K562 (cell line): ENCODE results near the gene PEX19. TPM values are rescaled to one million over a fixed set of nuclear protein-coding genes. Genes with fewer than 3 reads are reported as not detected.
A peak's percentile ranks its signal among the peaks of the same experiment; 100 is the strongest.

Experiments used
- HDAC8 ChIP-seq: fragments of 450-650 bp; IDR thresholded peaks from 2 replicates; pipeline ENCODE4 v1.6.1; 2016; ENCODE audit warnings: mild to moderate bottlenecking, missing genetic modification characterization, moderate library complexity, missing compliant biosample characterization
- HLTF ChIP-seq: fragments of 450-650 bp; IDR thresholded peaks from 2 replicates; pipeline ENCODE4 v1.6.1; 2016
- IFI16 ChIP-seq: fragments of 250-450 bp; sonication (Bioruptor Pico); IDR thresholded peaks from 2 replicates; pipeline ENCODE4 v2.1.2; 2022; ENCODE audit warnings: mild to moderate bottlenecking, inconsistent platforms
- LCOR ChIP-seq: sonication (generic); formaldehyde crosslinking; IDR thresholded peaks from 2 replicates; pipeline ENCODE4 v1.8.0; 2022; ENCODE audit warnings: mild to moderate bottlenecking, missing genetic modification reagents
- NELFE ChIP-seq: IDR thresholded peaks from 2 replicates; pipeline ENCODE4 v1.6.1; 2011; ENCODE audit warnings: mild to moderate bottlenecking; ENCODE audit not compliant: insufficient read depth, insufficient read length
- NFATC3 ChIP-seq: fragments of 450-650 bp; IDR thresholded peaks from 2 replicates; pipeline ENCODE4 v1.6.1; 2017; ENCODE audit warnings: mild to moderate bottlenecking
- RBM15 ChIP-seq: fragments of 200-400 bp; formaldehyde crosslinking; IDR thresholded peaks from 2 replicates; pipeline ENCODE4 v1.6.1; 2018; ENCODE audit warnings: mild to moderate bottlenecking, low read length, moderate library complexity; ENCODE audit not compliant: insufficient read depth
- SP1 ChIP-seq: sonication (generic); formaldehyde crosslinking; IDR thresholded peaks from 2 replicates; pipeline ENCODE4 v1.8.1; 2022; ENCODE audit warnings: mild to moderate bottlenecking, missing genetic modification reagents
- TEAD1 ChIP-seq, 2 experiments: fragments of 450-650 bp in 1 of 2; sonication (generic) in 1 of 2; formaldehyde crosslinking; IDR thresholded peaks; 2 replicates each; pipeline versions ENCODE4 v1.4.0 to v1.8.0; 2020 to 2022; ENCODE audit warnings: mild to moderate bottlenecking in 2 of 2, missing genetic modification reagents in 1 of 2
- TEAD4 ChIP-seq, 2 experiments: sonication (generic) in 1 of 2; formaldehyde crosslinking in 1 of 2; IDR thresholded peaks; 2 replicates each; pipeline versions ENCODE4 v1.6.1 to v1.8.0; 2012 to 2022; ENCODE audit warnings: borderline replicate concordance in 1 of 2, inconsistent platforms in 1 of 2, low read length in 1 of 2, mild to moderate bottlenecking in 1 of 2, missing genetic modification reagents in 1 of 2
- ZBED1 ChIP-seq: IDR thresholded peaks from 2 replicates; pipeline ENCODE4 v1.6.1; 2014
- ZBTB7A ChIP-seq: IDR thresholded peaks from 2 replicates; pipeline ENCODE4 v1.6.1; 2011; ENCODE audit warnings: low read depth, mild to moderate bottlenecking, low read length, moderate library complexity, borderline replicate concordance; ENCODE audit not compliant: control insufficient read depth
- ZFP91 ChIP-seq: sonication (generic); formaldehyde crosslinking; IDR thresholded peaks from 2 replicates; pipeline ENCODE4 v1.8.0; 2022; ENCODE audit warnings: mild to moderate bottlenecking, missing genetic modification reagents
- ZNF277 ChIP-seq: fragments of 250-450 bp; sonication (Bioruptor Pico); IDR thresholded peaks from 2 replicates; pipeline ENCODE4 v1.8.0; 2022; ENCODE audit warnings: inconsistent platforms, mild to moderate bottlenecking, moderate library complexity, borderline replicate concordance
- ZNF407 ChIP-seq: fragments of 450-650 bp; IDR thresholded peaks from 2 replicates; pipeline ENCODE4 v1.6.1; 2016; ENCODE audit warnings: low read depth
- ZNF507 ChIP-seq: conservative IDR thresholded peaks from 2 replicates; pipeline ENCODE4 v1.6.1; 2017; ENCODE audit warnings: missing genetic modification characterization, missing compliant biosample characterization
- ZNF785 ChIP-seq: fragments of 250-450 bp; sonication (Bioruptor Pico); IDR thresholded peaks from 2 replicates; pipeline ENCODE4 v1.4.0; 2020; ENCODE audit warnings: mild to moderate bottlenecking
- polyA plus RNA-seq, 8 experiments: library from polyadenylated mRNA; depleted of rRNA in 4 of 8; stranded (reverse) in 5 of 8; unstranded in 3 of 8; fragments of >200 nt; fragmentation: Nextera tagmentation in 2 of 8; fragmentation: Illumina TruSeq in 1 of 8; extraction: Ambion mirVana in 2 of 8; extraction: Trizol in 1 of 8; gene quantifications; 2 replicates each; pipeline versions ENCODE4 v1.2.1 to v1.2.3, GENCODE V29; 2011 to 2014; ENCODE audit warnings: inconsistent platforms in 1 of 8, missing spikeins in 1 of 8
- total RNA-seq, 7 experiments: library from RNA; depleted of rRNA in 6 of 7; stranded (reverse); fragments of >200 nt in 6 of 7; fragmentation: Illumina TruSeq in 2 of 7; extraction: Trizol in 2 of 7; gene quantifications; 2 replicates each; pipeline versions ENCODE4 v1.2.1 to v1.2.3, GENCODE V29; 2011 to 2021; ENCODE audit warnings: low replicate concordance in 1 of 7

PEX19 gene
- total and polyA plus RNA-seq, 9 of the 15 experiments (the other 6 are each of a cell fraction or from before 2014, with no cell fraction given): 32.5 to 103 (median 59.8) TPM

- TF ChIP-seq ZNF407 (peak; percentile 96), ZBTB7A (peak; percentile 81; the same call in 1 of the 2 replicates), ZNF277 (CRISPR knock-in tag) (no peak), LCOR (CRISPR knock-in tag) (peak; percentile 81), NELFE (no peak), SP1 (CRISPR knock-in tag) (peak; percentile 94), HLTF (no peak), RBM15 (no peak), ZBED1 (no peak), IFI16 (CRISPR knock-in tag) (no peak), ZFP91 (CRISPR knock-in tag) (peak; percentile 87), ZNF785 (CRISPR knock-in tag) (no peak), TEAD4 (IDR thresholded peaks at IDR 0.05; ENCODE audit: low read length) (no peak), TEAD4 (CRISPR knock-in tag; IDR thresholded peaks at IDR 0.05; ENCODE audit: borderline replicate concordance) (no peak), ZNF507 (tag) (no peak), TEAD1 (CRISPR knock-in tag; IDR thresholded peaks at IDR 0.05) (no peak), NFATC3 (no peak), HDAC8 (tag) (no peak)
Observed at GRCh38 chr1:160284782-160285344, at the start of gene PEX19 (continued).
